HEK293T (cell line): ENCODE measurements around the gene PTPRD.

Source experiments
- CTCF ChIA-PET: fragments of 350-600 bp; formaldehyde crosslinking; extraction: SDS; loops from one replicate; lab custom pipeline; 2021; ENCODE audit warnings: antibody characterized with exemption, inconsistent platforms; lab: Yijun Ruan, JAX
- POLR2A ChIA-PET: fragments of 350-600 bp; formaldehyde crosslinking; extraction: SDS; loops from one replicate; lab custom pipeline; 2020; ENCODE audit warnings: antibody characterized with exemption, inconsistent platforms; lab: Yijun Ruan, JAX
- DNase-seq: peaks from one replicate; pipeline ENCODE4 v3.0.0; 2012; ENCODE audit warnings: mixed read lengths; ENCODE audit errors: extremely low spot score
- ARNT ChIP-seq: fragments of 450-650 bp; IDR thresholded peaks from 2 replicates; pipeline ENCODE4 v1.6.1; 2017; ENCODE audit warnings: mild to moderate bottlenecking
- BHLHE40 ChIP-seq: fragments of 450-650 bp; IDR thresholded peaks from 2 replicates; pipeline ENCODE4 v1.6.1; 2016; ENCODE audit warnings: mild to moderate bottlenecking, moderate library complexity, borderline replicate concordance
- CTBP1 ChIP-seq: fragments of 450-650 bp; IDR thresholded peaks from 2 replicates; pipeline ENCODE4 v1.6.1; 2016; ENCODE audit warnings: borderline replicate concordance
- ELF4 ChIP-seq: fragments of 450-650 bp; IDR thresholded peaks from 2 replicates; pipeline ENCODE4 v1.6.1; 2017; ENCODE audit warnings: antibody characterized with exemption
- FOXA1 ChIP-seq: fragments of 450-650 bp; IDR thresholded peaks from 2 replicates; pipeline ENCODE4 v1.6.1; 2016; ENCODE audit warnings: mild to moderate bottlenecking
- FOXK2 ChIP-seq: fragments of 450-650 bp; IDR thresholded peaks from 2 replicates; pipeline ENCODE4 v1.6.1; 2016; ENCODE audit warnings: mild to moderate bottlenecking
- FOXM1 ChIP-seq: fragments of 450-650 bp; IDR thresholded peaks from 2 replicates; pipeline ENCODE4 v1.6.1; 2017; ENCODE audit warnings: mild to moderate bottlenecking, borderline replicate concordance
- HDGF ChIP-seq: fragments of 450-650 bp; IDR thresholded peaks from 2 replicates; pipeline ENCODE4 v1.6.1; 2017; ENCODE audit warnings: antibody characterized with exemption, borderline replicate concordance
- L3MBTL2 ChIP-seq: fragments of 450-650 bp; conservative IDR thresholded peaks from 2 replicates; pipeline ENCODE4 v1.6.1; 2016; ENCODE audit warnings: mild to moderate bottlenecking
- LEF1 ChIP-seq: fragments of 450-650 bp; IDR thresholded peaks from 2 replicates; pipeline ENCODE4 v1.6.1; 2017; ENCODE audit warnings: mild to moderate bottlenecking, borderline replicate concordance
- NFRKB ChIP-seq: fragments of 450-650 bp; IDR thresholded peaks from 2 replicates; pipeline ENCODE4 v1.6.1; 2016; ENCODE audit warnings: mild to moderate bottlenecking, moderate library complexity
- PKNOX1 ChIP-seq: fragments of 450-650 bp; IDR thresholded peaks from 2 replicates; pipeline ENCODE4 v1.6.1; 2016
- SP1 ChIP-seq: fragments of 450-650 bp; IDR thresholded peaks from 2 replicates; pipeline ENCODE4 v1.6.1; 2017
- SUZ12 ChIP-seq: fragments of 450-650 bp; IDR thresholded peaks from 2 replicates; pipeline ENCODE4 v1.6.1; 2016; ENCODE audit warnings: mild to moderate bottlenecking
- TARDBP ChIP-seq: fragments of 450-650 bp; IDR thresholded peaks from 2 replicates; pipeline ENCODE4 v1.6.1; 2016
- ZNF384 ChIP-seq: fragments of 450-650 bp; IDR thresholded peaks from 2 replicates; pipeline ENCODE4 v1.6.1; 2016

The PTPRD gene

GRCh38 chr9:8637626-8638025 is 1975.2 kb downstream of the PTPRD start:
- no peak for TF ChIP-seq L3MBTL2
- TF ChIP-seq ELF4, result no peak
- TF ChIP-seq FOXK2, result no peak
- no peak for TF ChIP-seq LEF1
- TF ChIP-seq ARNT, result no peak
- TF ChIP-seq SUZ12, result no peak
- no peak for TF ChIP-seq FOXM1
- TF ChIP-seq TARDBP, result no peak
- no peak for TF ChIP-seq CTBP1
- TF ChIP-seq BHLHE40, result no peak
- TF ChIP-seq PKNOX1, result no peak
- no peak for TF ChIP-seq SP1
- no peak for TF ChIP-seq FOXA1
- POLR2A ChIA-PET, result no interaction called here
- DNase-seq, result no peak
- CTCF ChIA-PET, result no interaction called here

GRCh38 chr9:8633784-8634183 is 1979.0 kb downstream of the PTPRD start:
- TF ChIP-seq CTBP1, result no peak
- TF ChIP-seq SUZ12, result no peak
- no peak for TF ChIP-seq L3MBTL2
- no peak for TF ChIP-seq LEF1
- no peak for TF ChIP-seq SP1
- no peak for TF ChIP-seq BHLHE40
- no peak for TF ChIP-seq ARNT
- no peak for TF ChIP-seq FOXM1
- no peak for TF ChIP-seq TARDBP
- no peak for TF ChIP-seq FOXA1
- ChIA-PET CTCF (no interaction called here), POLR2A (no interaction called here)
- no peak for DNase-seq

- no peak for DNase-seq
- no peak for TF ChIP-seq SUZ12
- no peak for TF ChIP-seq ZNF384
- TF ChIP-seq ELF4, result no peak
- TF ChIP-seq BHLHE40, result no peak
- no peak for TF ChIP-seq FOXA1
- TF ChIP-seq HDGF, result no peak
- no peak for TF ChIP-seq CTBP1
- TF ChIP-seq ARNT, result no peak
- TF ChIP-seq TARDBP, result no peak
- TF ChIP-seq NFRKB, result no peak
- ChIA-PET POLR2A (no interaction called here), CTCF (no interaction called here)
Measured at GRCh38 chr9:8632493-8632892, 1980.3 kb downstream of the PTPRD start.

- ChIA-PET CTCF (no interaction called here), POLR2A (no interaction called here)
- TF ChIP-seq SP1 (no peak), FOXA1 (no peak), NFRKB (no peak), BHLHE40 (no peak), ARNT (no peak), FOXK2 (no peak), FOXM1 (no peak), SUZ12 (no peak), ZNF384 (no peak), LEF1 (no peak)
- no peak for DNase-seq
Measured at GRCh38 chr9:8628791-8629190, 1984.0 kb downstream of the PTPRD start.

- no peak for DNase-seq
- CTCF ChIA-PET, result no interaction called here
- POLR2A ChIA-PET, result no interaction called here
Measured at GRCh38 chr9:8627976-8628679, 1984.7 kb downstream of the PTPRD start.

GRCh38 chr9:8622871-8623270 is 1989.9 kb downstream of the PTPRD start:
- CTCF ChIA-PET, result no interaction called here
- DNase-seq, result no peak
- POLR2A ChIA-PET, result no interaction called here
- TF ChIP-seq FOXM1 (no peak), PKNOX1 (no peak), SUZ12 (no peak), L3MBTL2 (no peak), SP1 (no peak), LEF1 (no peak), FOXK2 (no peak), FOXA1 (no peak), ZNF384 (no peak), CTBP1 (no peak), BHLHE40 (no peak), TARDBP (no peak), NFRKB (no peak), ELF4 (no peak)

More at GRCh38 chr9:8627976-8628679, 1984.7 kb downstream of the PTPRD start:
- TF ChIP-seq BHLHE40 (no peak), FOXK2 (no peak), ELF4 (no peak), FOXM1 (no peak), HDGF (no peak), FOXA1 (no peak), NFRKB (no peak), SP1 (no peak), LEF1 (no peak), PKNOX1 (no peak), L3MBTL2 (no peak), ARNT (no peak), SUZ12 (no peak), CTBP1 (no peak), TARDBP (no peak), ZNF384 (no peak)
